NCI-H1092 treated with DMSO at 0.1 percent for 48 hours (cell line): ENCODE measurements around the gene BAG1.

ENCODE experiments used
- DNase-seq: peaks from one replicate; lab custom pipeline; 2025; lab: John Stamatoyannopoulos, UW

Gene BAG1

GRCh38 chr9:33242609-33243134 is 21.8 kb downstream of the BAG1 start:
- no peak for DNase-seq

- DNase-seq, result no peak
Observed at GRCh38 chr9:33241298-33241697, 23.2 kb downstream of the BAG1 start.

GRCh38 chr9:33239921-33240320 is 24.6 kb downstream of the BAG1 start, which contains the start of gene SPINK4:
Gene SPINK4 (plus strand): TSS chr9:33240167. CDS start chr9:33240209, 42 bp downstream.
- DNase-seq, result no peak

- no peak for DNase-seq
Observed at GRCh38 chr9:33236571-33236970, 27.9 kb downstream of the BAG1 start.

- DNase-seq, result no peak
Observed at GRCh38 chr9:33234511-33235467, 29.7 kb downstream of the BAG1 start.

GRCh38 chr9:33233626-33234342 is 30.7 kb downstream of the BAG1 start:
- no peak for DNase-seq

GRCh38 chr9:33232815-33233214 is 31.7 kb downstream of the BAG1 start:
- DNase-seq, result no peak

- DNase-seq, result no peak
Observed at GRCh38 chr9:33231623-33231942, 32.9 kb downstream of the BAG1 start.

- DNase-seq, result no peak
Observed at GRCh38 chr9:33230756-33231622, 33.5 kb downstream of the BAG1 start.

GRCh38 chr9:33229359-33230114 is 35.0 kb downstream of the BAG1 start:
- peak; percentile 16 for DNase-seq

- DNase-seq, result no peak
Observed at GRCh38 chr9:33228606-33229005, 35.9 kb downstream of the BAG1 start.

- DNase-seq, result no peak
Observed at GRCh38 chr9:33227741-33228140, 36.8 kb downstream of the BAG1 start.

GRCh38 chr9:33227008-33227398 is 37.5 kb downstream of the BAG1 start:
- no peak for DNase-seq

GRCh38 chr9:33225319-33226147 is 39.0 kb downstream of the BAG1 start:
- DNase-seq, result peak; percentile 57

- DNase-seq, result no peak
Observed at GRCh38 chr9:33223696-33224095, 40.8 kb downstream of the BAG1 start.

GRCh38 chr9:33222031-33222430 is 42.5 kb downstream of the BAG1 start:
- no peak for DNase-seq

GRCh38 chr9:33221568-33221884 is 43.0 kb downstream of the BAG1 start:
- DNase-seq, result no peak

- DNase-seq, result no peak
Observed at GRCh38 chr9:33220681-33221567, 43.6 kb downstream of the BAG1 start.

- DNase-seq, result no peak
Observed at GRCh38 chr9:33211695-33212393, 52.7 kb downstream of the BAG1 start.
